Thyroid gland (tissue), 4 donors: Measurements from ENCODE around the gene FAM236B. TPM values are rescaled to one million over a fixed set of nuclear protein-coding genes. Genes with fewer than 3 reads are reported as not detected.
"Not testable (repeated sequence)": the region's sequence is repeated elsewhere in the genome, so short reads cannot be mapped to it uniquely, and the experiment has no call there.

Experiments used
- DNase-seq, 2 donors: peaks; one replicate each; pipeline ENCODE4 v3.0.0-alpha.2; 2019
- H3K27ac ChIP-seq, 3 donors: fragments of 200-600 bp; sonication (generic); 1 replicate in 2 of 3; 2 replicates in 1 of 3; pipeline ENCODE4 v1.5.1; 2016 to 2019; ENCODE audit warnings: mild to moderate bottlenecking in 1 of 3, moderate library complexity in 1 of 3
- H3K27me3 ChIP-seq: fragments of 200-600 bp; sonication (generic); one replicate; pipeline ENCODE4 v1.5.1; 2019
- H3K36me3 ChIP-seq, 2 donors: fragments of 200-600 bp; sonication (generic); one replicate each; pipeline ENCODE4 v1.5.1; 2016 to 2019
- H3K4me1 ChIP-seq, 2 donors: fragments of 200-600 bp; sonication (generic); one replicate each; pipeline ENCODE4 v1.5.1; 2017 to 2019
- H3K4me3 ChIP-seq, 3 donors: fragments of 200-600 bp; sonication (generic); replicated peaks in 1 of 3; 1 replicate in 2 of 3; 2 replicates in 1 of 3; pipeline ENCODE4 v1.5.1; 2016; ENCODE audit warnings: mild to moderate bottlenecking in 1 of 3
- H3K9me3 ChIP-seq: fragments of 200-600 bp; sonication (generic); one replicate; pipeline ENCODE4 v1.5.1; 2017
- WGBS, 2 donors: methylation state at CpG; one replicate each; pipeline ENCODE4 v1.1.5; 2017; 5-methylcytosine and 5-hydroxymethylcytosine counted together
- intact Hi-C: fragments of 100-400 bp; cut with DNase I; formaldehyde crosslinking; loops from one replicate; pipeline ENCODE4 v1.15.1; 2023
- total RNA-seq, 4 donors: library from RNA; depleted of rRNA; stranded (reverse); fragments of >200 nt; gene quantifications; one replicate each; pipeline ENCODE4 v1.2.3, GENCODE V29; 2016

FAM236B gene
- not detected for total RNA-seq

GRCh38 chrX:72782560-72782959, at the start of gene FAM236B:
Gene FAM236B, minus strand, starts transcription at chrX:72782660. Its CDS starts 100 bp downstream, at chrX:72782560.
- H3K4me3 ChIP-seq, H3K27ac ChIP-seq, H3K9me3 ChIP-seq, H3K4me1 ChIP-seq, DNase-seq, H3K27me3 ChIP-seq, intact Hi-C loops, H3K36me3 ChIP-seq: not testable (repeated sequence)
- no CpG with 5 or more reads among the region's 15 CpGs for WGBS, 2 donors

DNA sequence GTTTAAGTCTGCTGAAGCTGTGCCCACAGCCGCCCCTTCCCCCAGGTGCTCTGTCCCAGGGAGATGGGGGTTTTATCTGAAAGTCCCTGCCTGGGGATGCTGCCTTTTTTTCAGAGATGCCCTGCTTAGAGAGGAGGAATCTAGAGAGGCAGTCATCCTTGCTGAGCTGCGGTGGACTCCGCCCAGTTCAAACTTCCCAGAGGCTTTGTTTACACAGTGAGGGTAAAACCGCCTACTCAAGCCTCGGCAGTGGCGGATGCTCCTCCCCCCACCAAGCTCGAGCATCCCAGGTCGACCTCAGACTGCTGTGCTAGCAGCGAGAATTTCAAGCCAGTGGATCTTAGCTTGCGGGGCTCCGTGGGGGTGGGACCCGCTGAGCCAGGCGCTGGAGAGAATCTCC, 48.2 kb upstream of the FAM236B start:
- H3K4me3 ChIP-seq, H3K9me3 ChIP-seq, intact Hi-C loops, H3K27ac ChIP-seq, DNase-seq, H3K27me3 ChIP-seq, H3K36me3 ChIP-seq, H3K4me1 ChIP-seq: not testable (repeated sequence)
- no CpG with 5 or more reads among the region's 13 CpGs for WGBS, 2 donors

DNA sequence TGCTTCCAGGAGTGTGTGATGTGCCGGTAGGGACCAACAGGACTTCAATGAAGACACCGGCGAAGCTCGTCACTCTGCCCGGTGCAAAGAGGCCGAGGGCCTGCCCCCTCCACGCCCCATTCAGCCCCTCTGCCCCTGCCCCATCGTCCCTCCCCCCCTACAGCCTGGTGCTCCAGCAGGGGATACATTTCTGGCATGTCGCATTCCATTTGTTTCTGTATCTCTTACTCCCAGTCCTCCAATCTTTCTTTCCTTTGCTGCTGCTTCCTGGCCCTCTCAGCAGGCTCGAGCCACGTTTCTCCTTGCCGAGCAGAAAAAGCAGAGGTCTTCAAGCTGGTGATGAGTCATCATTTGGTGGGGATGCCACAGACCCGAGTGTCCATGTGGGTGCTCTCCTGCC, 25.6 kb upstream of the FAM236B start, which contains the start of gene FAM236D:
Gene FAM236D (minus strand): TSS at position 101 of the 400 bp plus-strand sequence. CDS start 100 bp downstream, at position 1.
- H3K4me3 ChIP-seq, H3K27ac ChIP-seq, H3K9me3 ChIP-seq, DNase-seq, intact Hi-C loops, H3K27me3 ChIP-seq, H3K4me1 ChIP-seq, H3K36me3 ChIP-seq: not testable (repeated sequence)
- no CpG with 5 or more reads among the region's 13 CpGs for WGBS, 2 donors

GRCh38 chrX:72790390-72790789, 7.9 kb upstream of the FAM236B start:
- H3K4me1 ChIP-seq, H3K9me3 ChIP-seq, H3K4me3 ChIP-seq, H3K27me3 ChIP-seq, intact Hi-C loops, DNase-seq, H3K36me3 ChIP-seq, H3K27ac ChIP-seq: not testable (repeated sequence)
- 100% methylated on average over 1 of the region's 3 CpGs; no CpG with 5 or more reads in 1 of the 2 donors for WGBS, 2 donors

DNA sequence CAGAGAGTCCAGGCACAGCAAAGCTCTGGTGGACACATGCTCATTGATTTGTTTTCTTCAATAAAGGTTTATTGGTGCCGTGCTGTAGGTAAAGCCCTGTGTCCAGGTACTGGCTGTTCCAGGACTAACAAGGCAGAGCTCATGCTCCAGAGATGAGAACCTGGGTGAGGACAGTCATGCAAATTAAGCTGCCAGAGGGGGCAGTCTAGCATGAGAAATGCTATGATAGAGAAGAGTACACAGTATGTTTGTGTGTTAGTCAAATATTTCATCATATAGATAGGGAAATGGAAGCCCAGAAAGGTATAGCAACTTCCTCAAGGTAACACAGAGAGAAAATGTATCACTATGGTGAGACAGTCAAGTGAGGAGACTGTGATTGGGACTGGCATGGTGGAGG, 5.7 kb upstream of the FAM236B start:
- H3K4me1 ChIP-seq, intact Hi-C loops: not testable (repeated sequence)
- no CpG with 5 or more reads among the region's 1 CpG for WGBS, 2 donors

GRCh38 chrX:72783964-72784363, 1.5 kb upstream of the FAM236B start:
- H3K4me3 ChIP-seq, intact Hi-C loops, H3K4me1 ChIP-seq, H3K27ac ChIP-seq, H3K27me3 ChIP-seq, H3K36me3 ChIP-seq, H3K9me3 ChIP-seq, DNase-seq: not testable (repeated sequence)
- WGBS, 2 donors = no CpG with 5 or more reads among the region's 6 CpGs

More for the DNA sequence above, 5.7 kb upstream of the FAM236B start:
- DNase-seq, H3K27ac ChIP-seq, H3K9me3 ChIP-seq, H3K4me3 ChIP-seq, H3K36me3 ChIP-seq, H3K27me3 ChIP-seq: not testable (repeated sequence)

GRCh38 chrX:72783365-72783936, 991 bp upstream of the FAM236B start:
- H3K4me1 ChIP-seq, H3K27ac ChIP-seq, H3K27me3 ChIP-seq, H3K36me3 ChIP-seq, intact Hi-C loops, H3K9me3 ChIP-seq, H3K4me3 ChIP-seq, DNase-seq: not testable (repeated sequence)
- no CpG with 5 or more reads among the region's 8 CpGs for WGBS, 2 donors

- DNase-seq, H3K27ac ChIP-seq, H3K36me3 ChIP-seq, H3K4me3 ChIP-seq, H3K27me3 ChIP-seq, intact Hi-C loops, H3K4me1 ChIP-seq, H3K9me3 ChIP-seq: not testable (repeated sequence)
- no CpG with 5 or more reads among the region's 6 CpGs for WGBS, 2 donors
Observed at GRCh38 chrX:72778146-72778545, 4.3 kb downstream of the FAM236B start.

GRCh38 chrX:72777467-72777790, 5.0 kb downstream of the FAM236B start:
- H3K9me3 ChIP-seq, DNase-seq, H3K4me3 ChIP-seq, H3K27ac ChIP-seq, H3K27me3 ChIP-seq, intact Hi-C loops, H3K4me1 ChIP-seq, H3K36me3 ChIP-seq: not testable (repeated sequence)
- no CpG with 5 or more reads among the region's 15 CpGs for WGBS, 2 donors

DNA sequence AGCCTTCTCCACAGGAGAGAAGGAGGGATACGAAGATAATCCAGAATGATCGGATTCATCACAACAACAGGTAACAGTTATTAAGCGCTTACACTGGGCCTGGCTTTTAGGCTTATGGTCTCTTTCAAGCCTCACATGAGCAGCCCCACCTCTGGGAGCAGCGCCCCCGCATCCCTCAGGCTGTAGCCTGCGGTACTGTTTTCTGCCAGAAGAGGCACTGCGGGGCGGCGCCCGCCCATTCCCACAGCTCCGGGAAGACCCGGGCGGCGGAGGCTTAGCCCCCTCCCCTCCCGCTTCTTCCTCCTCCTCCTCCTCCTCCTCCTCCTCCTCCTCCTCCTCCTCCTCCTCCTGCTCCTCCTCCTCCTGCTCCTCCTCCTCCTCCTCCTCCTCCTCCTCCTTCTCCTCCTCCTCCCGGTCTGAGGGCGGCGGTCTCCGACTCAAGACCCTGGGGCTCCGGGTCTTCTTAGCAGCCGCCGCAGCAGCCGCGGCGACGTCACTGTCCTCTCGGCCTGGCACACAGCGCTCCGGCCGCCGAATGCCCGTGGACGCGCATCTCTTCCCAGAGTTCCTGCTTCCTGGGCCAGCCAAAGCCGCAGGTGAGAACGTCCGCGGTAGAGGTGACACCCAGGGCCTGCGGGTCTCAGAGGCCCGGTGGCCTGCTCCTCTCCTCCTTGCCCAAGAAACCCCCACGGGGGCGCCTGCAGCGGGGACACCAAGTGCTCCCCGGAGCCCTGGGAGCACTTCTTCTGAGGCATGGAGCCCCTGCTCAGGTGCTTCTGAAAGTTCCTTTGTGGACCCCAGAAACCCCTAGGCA, 5.6 kb downstream of the FAM236B start, which contains the start of gene DMRTC1B:
Gene DMRTC1B (plus strand): TSS at position 238 of the 814 bp plus-strand sequence. CDS start 68,246 bp downstream, outside the sequence.
- H3K27me3 ChIP-seq, H3K27ac ChIP-seq, H3K36me3 ChIP-seq, H3K9me3 ChIP-seq, H3K4me1 ChIP-seq, H3K4me3 ChIP-seq, intact Hi-C loops, DNase-seq: not testable (repeated sequence)
- no CpG with 5 or more reads among the region's 44 CpGs for WGBS, 2 donors

DNA sequence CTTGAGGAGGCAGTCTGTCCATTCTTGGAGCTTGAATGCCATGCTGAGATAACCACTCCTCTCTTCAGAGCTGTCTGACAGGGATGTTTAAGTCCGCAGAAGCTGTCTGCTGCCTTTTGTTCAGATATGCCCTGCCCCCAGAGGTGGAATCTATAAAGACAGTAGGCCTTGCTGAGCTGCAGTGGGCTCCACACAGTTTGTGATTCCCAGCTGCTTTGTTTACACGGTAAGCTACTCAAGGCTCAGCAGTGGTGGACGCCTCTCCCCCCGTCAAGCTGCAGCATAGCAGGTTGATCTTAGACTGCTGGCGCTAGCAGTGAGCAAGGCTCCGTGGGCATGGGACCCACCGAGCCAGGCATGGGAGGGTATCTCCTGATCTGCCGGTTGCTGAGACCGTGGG, 22.0 kb downstream of the FAM236B start:
- H3K27ac ChIP-seq, H3K9me3 ChIP-seq, H3K27me3 ChIP-seq, DNase-seq, H3K4me3 ChIP-seq, H3K4me1 ChIP-seq, H3K36me3 ChIP-seq, intact Hi-C loops: not testable (repeated sequence)
- no CpG with 5 or more reads among the region's 9 CpGs for WGBS, 2 donors

DNA sequence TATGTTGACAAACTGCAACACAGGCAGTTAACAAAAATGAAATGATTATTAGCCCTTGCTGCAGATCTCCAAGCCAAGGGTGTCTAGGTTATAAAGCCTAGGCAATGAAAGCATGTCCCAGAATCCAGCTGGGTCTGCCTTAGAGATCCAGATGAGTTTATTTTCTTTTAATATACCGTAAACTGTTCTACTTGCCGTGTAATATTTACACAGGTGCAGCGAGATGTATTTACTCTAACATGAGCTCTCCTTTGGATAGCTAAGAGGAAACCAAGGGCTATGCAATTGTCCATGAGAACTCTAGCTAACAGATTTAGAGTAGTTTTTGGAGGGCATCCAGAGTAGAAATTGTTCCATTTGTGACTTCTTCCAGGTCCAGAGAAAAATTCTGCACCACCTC, 33.9 kb downstream of the FAM236B start:
- no CpG with 5 or more reads among the region's 3 CpGs for WGBS, 2 donors
- H3K27ac ChIP-seq, DNase-seq, intact Hi-C loops, H3K9me3 ChIP-seq, H3K27me3 ChIP-seq, H3K4me1 ChIP-seq, H3K36me3 ChIP-seq, H3K4me3 ChIP-seq: not testable (repeated sequence)

DNA sequence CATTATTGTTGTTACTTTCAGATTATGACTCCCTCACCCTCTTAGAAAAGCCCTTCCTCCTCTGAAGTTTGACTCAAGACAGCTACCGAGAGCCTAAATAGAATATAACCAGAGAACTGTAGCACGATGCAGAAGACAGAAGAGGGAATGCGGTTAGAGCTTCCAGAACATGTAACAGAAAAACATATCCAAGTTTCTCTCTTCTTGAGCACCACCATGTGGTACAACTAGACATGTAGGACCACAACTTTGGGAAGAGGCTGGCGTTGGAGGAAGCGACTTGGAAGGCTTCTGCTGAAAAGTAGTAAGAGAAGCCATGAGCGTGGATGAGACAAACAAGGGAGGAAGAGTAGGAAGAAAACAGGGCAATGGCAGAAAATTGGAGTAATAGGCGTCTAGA, 36.9 kb downstream of the FAM236B start:
- no CpG with 5 or more reads among the region's 7 CpGs for WGBS, 2 donors
- H3K36me3 ChIP-seq, H3K4me1 ChIP-seq, H3K9me3 ChIP-seq, H3K27me3 ChIP-seq, intact Hi-C loops, H3K27ac ChIP-seq, DNase-seq, H3K4me3 ChIP-seq: not testable (repeated sequence)
